ENCODE data around the gene PIPOX.

The PIPOX gene

DNA sequence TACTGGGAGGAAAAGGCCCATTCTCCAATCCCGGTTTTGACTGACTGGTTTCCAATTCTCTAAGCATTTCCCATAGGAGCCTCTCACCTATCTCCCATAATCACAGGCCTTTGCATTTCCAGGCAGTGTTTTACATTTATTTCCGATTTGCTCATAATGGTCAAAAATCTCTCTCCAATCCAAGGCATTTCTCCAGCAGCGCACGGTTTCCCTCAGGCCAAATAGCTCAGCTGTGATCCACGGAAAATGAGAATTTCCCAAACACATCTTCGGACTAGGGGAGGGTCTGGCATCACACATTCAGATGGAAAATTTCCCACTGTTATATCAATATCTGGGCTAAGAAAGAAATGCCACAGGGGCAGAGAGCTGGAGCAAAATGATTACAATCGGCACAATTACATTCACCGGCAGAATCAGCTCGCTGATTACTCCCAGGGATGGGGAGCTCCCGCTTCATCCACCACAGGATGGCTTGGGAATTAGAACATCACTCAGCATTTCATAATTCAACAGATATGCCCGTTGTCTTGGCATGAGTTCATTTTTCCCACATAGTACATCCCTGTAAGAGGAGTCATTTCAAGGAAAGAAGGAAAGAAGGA lies 6.7 kb downstream of the PIPOX start:
- DNase-seq = no peak

GRCh38 chr17:29050176-29050575 lies 7.2 kb downstream of the PIPOX start:
- DNase-seq = no peak

GRCh38 chr17:29051194-29051593 lies 8.3 kb downstream of the PIPOX start:
- no peak for DNase-seq

GRCh38 chr17:29051731-29052130 lies 8.8 kb downstream of the PIPOX start:
- no peak for DNase-seq

DNA sequence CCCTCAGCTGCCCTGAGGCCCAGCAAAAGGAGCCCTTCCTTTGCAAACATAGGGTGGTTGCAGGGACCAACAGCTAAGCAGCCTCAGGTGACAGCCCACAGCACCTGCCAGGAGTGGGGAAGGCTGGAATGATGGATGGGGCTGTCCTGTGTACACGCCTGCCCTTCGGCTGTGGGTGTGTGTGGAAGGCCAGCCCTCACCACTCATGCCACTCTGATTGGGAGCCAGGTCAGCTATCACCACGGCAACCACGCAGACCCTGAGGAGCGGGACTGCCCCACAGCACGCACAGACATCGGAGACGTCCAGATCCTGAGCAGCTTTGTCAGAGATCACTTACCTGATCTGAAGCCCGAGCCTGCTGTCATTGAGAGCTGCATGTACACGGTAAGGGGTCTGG lies 11.9 kb downstream of the PIPOX start:
- no peak for DNase-seq

GRCh38 chr17:29057361-29057760 lies 14.4 kb downstream of the PIPOX start:
- DNase-seq = no peak

GRCh38 chr17:29058391-29058790 lies 15.4 kb downstream of the PIPOX start:
- no peak for DNase-seq

DNA sequence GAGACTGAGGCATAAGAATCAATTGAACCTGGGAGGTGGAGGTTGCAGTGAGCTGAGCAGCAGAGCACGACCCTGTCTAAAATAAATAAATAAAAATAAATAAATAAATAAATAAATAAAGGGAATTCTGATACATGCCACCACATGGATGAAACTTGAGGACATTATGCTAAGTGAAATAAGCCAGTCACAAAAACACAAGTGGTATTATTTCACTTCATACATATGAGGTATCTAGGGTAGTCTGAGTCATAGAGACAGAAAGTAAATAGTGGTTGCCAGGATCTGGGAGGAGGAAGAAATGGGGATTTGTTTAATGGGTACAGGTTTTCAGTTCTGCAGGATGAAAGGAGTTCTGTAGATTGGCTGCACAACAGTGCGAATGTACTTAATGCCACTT lies 16.3 kb downstream of the PIPOX start:
- DNase-seq = no peak

GRCh38 chr17:29060475-29060874 lies 17.5 kb downstream of the PIPOX start:
- DNase-seq = no peak

DNA sequence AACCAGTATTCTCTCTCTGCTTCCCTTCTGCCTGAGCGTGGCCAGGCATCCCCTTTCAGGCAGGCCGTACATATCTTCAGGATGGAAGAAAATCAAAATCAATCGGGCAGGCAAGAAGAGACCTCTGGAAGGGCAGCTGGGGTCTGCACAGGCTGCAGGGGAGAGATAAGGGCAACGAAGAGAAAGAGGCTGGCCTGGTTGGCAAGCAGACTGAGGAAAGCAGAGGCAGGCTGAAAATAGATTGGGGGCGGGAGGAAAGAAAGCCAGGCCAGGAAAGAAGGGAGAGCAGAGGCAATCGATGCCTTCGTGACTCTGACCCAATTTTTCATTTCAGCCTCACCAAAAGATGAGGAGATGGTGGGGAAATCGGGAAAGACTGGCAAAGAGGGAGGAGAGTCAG lies 18.1 kb downstream of the PIPOX start:
- DNase-seq = no peak

- no peak for DNase-seq
Observed at GRCh38 chr17:29062215-29062614, 19.3 kb downstream of the PIPOX start.

DNA sequence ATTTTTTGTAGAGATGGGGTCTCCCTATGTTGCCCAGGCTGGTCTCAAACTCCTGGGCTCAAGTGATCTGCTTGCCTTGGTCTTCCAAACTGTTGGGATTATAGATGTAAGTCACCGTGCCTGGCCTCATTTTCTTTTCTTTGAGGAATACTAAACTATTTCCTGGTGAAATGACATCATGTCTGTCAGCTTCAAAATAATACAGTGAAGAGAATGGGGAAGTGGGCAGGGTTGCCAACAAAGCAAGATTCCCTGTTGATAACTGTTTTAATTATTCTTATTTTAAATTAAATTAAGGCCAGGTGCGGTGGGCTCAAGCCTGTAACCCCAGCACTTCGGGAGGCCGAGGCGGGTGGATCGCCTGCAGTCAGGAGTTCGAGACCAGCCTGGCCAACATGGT lies 21.1 kb downstream of the PIPOX start:
- DNase-seq = no peak

GRCh38 chr17:29066047-29066446 lies 23.1 kb downstream of the PIPOX start:
- DNase-seq = no peak

DNA sequence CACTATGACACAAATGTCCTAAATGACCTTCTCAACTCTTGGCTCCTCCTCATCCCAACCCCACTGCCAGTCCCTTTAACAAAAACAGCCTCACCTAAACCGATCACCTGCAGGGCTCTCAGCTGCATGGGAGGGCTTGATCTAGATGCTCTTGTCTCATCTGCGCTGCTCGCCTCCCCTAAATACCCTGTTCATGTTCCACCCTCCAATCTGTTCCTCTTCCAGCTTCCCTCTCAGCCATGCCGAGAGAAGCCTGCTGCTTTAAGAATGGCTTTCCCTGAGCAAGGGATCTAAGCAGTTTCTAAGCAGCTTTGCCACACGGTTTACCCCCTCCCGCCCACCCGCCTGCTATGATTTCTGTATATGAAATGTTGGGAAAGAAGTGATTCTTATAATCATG lies 23.7 kb downstream of the PIPOX start:
- DNase-seq = no peak

DNA sequence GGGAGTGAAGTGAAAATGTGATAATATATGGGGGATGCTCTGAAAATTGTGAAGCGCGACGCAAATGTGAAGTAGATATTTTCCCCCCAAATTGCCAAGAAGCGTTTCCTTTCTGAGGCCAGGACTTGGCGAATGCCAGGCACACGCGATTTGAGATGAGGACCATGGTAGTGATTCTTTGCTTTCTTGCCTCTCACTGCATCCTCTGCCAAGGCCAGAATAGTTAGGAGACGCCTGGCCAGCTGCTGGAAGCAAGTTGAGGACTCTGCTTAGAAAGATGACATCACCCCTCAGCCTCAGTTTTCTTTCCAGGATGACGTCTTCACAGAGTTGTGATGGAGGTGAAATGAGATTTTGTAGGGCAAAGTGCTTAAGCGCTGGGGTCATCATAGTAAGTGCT lies 25.9 kb downstream of the PIPOX start:
- DNase-seq = no peak

- no peak for DNase-seq
Observed at GRCh38 chr17:29069526-29070041, 26.6 kb downstream of the PIPOX start.

GRCh38 chr17:29070308-29070707 lies 27.4 kb downstream of the PIPOX start:
- no peak for DNase-seq

DNA sequence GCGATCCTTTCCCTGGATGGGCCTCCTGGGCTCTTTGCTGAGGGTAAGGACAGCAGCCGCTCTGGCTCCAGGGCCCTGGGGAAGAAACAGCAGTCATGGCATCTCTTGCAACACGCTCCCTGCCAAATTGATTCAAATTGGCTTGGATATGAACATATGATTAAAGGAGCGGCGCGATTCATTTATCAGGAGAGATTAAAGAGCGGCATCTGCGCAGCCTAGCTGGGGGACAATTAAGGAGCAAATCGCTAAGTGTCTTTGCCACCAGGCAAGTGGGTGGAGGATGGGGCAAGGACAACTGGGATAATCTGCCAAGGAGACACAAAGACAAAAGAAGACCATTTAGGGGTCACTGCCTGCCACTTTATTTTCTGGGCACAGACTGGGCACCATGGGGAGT lies 27.8 kb downstream of the PIPOX start:
- no peak for DNase-seq

DNA sequence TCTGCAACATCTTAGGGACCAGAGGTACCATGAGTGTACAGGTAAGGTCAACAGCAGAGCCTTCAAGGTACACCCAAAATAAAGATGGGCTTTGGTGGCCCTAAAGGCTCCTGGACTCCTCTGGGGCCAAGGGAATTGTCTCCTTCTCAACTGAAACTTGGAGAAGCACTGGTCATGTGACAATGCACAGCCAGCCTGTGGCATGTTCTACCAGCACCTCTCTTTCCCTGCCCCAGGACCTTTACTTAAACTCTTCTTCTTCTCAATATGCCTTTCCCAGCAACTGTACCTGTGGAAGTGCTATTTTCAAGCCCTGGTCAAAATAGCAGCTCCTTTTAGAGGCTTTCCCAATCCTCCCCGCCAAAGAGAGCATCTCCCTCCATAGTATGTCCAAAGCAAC lies 28.4 kb downstream of the PIPOX start:
- no peak for DNase-seq

GRCh38 chr17:29073045-29073444 lies 30.1 kb downstream of the PIPOX start:
- DNase-seq = no peak

GRCh38 chr17:29073520-29073919 lies 30.6 kb downstream of the PIPOX start:
- no peak for DNase-seq

DNA sequence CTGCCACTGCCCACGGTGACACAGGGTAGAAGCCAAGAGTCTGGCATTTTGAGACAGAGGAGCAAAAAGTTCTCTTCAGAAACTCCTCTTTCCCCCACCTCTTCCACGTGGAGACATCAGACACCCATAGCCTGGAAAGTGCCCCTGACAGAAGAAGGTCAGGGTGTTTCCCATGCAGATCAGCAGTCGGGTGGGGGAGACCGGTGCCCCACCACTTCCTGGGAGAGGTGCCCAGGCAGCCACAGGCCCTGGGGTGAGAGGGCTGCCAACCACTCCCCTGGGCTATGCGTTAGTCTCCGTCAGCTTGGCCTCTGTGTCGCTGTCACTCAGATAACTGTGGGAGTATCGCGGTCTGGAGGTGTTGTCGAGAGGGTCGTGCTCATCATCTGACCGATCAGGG lies 31.5 kb downstream of the PIPOX start:
- DNase-seq = no peak

DNA sequence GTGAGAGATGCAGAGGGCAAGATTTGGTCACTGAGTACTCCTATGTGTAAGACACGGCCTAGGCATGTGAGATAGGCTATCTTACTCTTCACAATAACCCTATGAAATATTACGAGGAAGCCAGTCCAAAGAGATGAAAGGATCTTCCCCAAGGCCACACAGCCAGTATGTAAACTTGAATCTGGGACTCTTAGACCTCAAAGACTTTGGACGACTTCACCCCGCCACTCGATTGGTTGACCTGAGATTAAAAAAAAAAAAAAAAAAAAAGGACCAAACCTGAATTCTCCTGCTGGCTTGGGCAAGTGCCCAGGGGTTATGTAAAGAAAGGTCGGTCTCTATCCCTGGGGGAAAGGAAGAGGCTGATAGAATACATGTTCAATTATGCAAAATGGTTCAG lies 33.1 kb downstream of the PIPOX start:
- no peak for DNase-seq

DNA sequence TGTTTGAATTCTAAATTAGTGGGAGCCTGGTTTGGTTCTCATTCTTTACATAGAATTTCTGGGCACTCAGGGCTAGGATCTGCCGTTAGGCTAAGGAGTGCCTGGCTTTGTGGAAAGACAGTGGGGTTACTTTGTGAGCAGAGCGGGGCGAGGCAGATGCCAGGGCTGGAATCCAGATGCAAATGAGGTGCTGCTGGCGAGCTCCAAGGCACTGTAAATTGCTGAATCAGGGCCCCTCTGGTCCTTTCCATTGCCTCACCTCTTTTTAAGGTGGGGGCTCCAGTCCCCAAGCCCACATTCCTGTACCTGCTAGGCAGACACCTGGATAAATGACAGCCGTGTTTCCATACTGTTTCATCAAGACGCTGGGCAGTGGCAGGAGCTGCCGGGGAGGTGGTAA lies 33.8 kb downstream of the PIPOX start:
- DNase-seq = no peak

GRCh38 chr17:29077320-29077719 lies 34.4 kb downstream of the PIPOX start:
- no peak for DNase-seq
